Coronary artery (tissue), 2 donors: Measurements from ENCODE around the gene HMG20A.

Experiments used
- DNase-seq: peaks from one replicate; pipeline ENCODE4 v3.0.0-alpha.2; 2017; ENCODE audit warnings: low spot score
- H3K27ac ChIP-seq, 2 donors: fragments of 200-600 bp; sonication (generic); one replicate each; pipeline ENCODE4 v1.5.1; 2016 to 2019
- H3K4me3 ChIP-seq: fragments of 200-600 bp; sonication (generic); 2 replicates; pipeline ENCODE4 v1.5.1; 2016; ENCODE audit warnings: mild to moderate bottlenecking, moderate library complexity
- TF ChIP-seq, protein P1 (sequence below): fragments of 200-600 bp; sonication (generic); IDR thresholded peaks from one replicate; pipeline ENCODE4 v1.5.1; 2019; ENCODE audit warnings: antibody characterized with exemption

HMG20A gene

DNA sequence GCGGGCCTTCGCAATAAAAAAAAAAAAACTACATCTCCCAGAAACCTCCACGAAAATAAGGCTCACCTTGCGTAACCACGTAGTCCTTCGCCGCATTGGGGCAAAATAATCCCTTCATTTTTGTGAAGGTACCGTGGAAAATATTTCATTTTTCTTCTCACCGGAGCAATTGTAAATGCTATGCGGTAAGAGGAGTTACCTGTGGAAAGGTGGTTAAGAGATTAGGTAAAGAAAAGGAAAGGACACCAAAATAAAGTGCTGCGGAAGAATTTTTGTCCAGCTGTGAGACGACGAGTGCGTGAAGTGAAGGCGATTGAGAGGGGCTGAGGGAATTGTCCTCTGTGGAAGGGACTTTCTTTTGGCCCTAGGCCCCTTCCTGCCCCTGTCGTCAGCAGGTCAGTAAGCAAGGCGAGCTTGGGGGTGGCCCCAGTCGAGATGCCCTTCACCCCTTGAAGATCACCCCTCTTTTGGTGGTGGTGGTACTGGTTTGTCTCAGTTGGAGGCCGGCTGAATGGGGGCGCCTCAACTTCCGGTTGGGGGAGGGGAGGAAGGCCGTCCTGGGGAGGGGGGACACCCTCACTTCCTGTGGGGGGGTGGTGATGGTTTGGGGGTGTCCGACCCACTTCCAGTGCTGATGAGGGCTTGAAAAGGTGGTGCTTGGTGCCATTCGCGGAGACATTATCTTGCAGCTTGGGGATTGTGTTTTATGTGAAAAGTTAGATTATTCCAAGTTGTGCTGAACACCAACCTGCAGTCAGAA, at the start of gene HMG20A:
TSS of gene HMG20A (plus strand) at position 279 of the 760 bp plus-strand sequence. CDS start 37,520 bp downstream, outside the sequence.
- DNase-seq = peak; percentile 83
- Histone ChIP-seq H3K4me3 (peak within 1 kb of the TSS; percentile 94), H3K27ac (peak within 1 kb of the TSS; percentile 88 to 98)
- TF ChIP-seq, protein P1, sequence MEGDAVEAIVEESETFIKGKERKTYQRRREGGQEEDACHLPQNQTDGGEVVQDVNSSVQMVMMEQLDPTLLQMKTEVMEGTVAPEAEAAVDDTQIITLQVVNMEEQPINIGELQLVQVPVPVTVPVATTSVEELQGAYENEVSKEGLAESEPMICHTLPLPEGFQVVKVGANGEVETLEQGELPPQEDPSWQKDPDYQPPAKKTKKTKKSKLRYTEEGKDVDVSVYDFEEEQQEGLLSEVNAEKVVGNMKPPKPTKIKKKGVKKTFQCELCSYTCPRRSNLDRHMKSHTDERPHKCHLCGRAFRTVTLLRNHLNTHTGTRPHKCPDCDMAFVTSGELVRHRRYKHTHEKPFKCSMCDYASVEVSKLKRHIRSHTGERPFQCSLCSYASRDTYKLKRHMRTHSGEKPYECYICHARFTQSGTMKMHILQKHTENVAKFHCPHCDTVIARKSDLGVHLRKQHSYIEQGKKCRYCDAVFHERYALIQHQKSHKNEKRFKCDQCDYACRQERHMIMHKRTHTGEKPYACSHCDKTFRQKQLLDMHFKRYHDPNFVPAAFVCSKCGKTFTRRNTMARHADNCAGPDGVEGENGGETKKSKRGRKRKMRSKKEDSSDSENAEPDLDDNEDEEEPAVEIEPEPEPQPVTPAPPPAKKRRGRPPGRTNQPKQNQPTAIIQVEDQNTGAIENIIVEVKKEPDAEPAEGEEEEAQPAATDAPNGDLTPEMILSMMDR = no peak

DNA sequence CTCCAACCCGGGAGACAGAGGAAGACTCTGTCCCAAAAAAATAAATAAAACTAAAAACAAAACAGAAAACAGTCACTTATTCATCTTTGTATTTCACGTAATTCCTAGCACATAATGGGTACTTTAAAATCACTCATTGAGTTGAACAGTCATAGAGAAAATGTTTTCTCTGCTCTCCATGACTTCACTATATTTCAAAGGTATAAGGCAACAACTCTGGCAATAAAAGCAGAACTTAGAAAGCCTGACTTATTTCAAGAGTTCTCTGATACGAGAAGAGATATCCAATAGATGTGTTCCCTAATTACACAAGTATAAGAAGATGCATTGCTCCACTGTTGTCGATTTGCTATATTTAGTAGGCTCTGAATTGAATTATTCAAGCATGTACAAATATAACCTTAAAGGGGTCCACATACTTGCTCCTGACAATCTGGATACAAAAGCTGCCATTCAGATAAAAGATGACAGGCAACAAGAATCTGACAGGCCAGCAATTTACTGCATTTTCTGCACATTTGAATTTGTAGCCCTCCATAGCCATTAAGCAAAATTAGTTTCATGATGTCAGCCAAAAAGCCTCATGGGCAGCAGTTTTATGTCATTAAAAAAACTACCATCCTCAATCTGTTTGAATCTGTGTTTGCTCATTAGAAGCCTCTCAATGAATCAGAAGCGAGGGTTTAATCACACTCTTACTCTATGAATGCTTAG, 48.7 kb upstream of the HMG20A start:
- H3K4me3 ChIP-seq = no peak overlapping the region
- TF ChIP-seq, protein P1 = no peak
- no peak overlapping the region for H3K27ac ChIP-seq
- no peak for DNase-seq

DNA sequence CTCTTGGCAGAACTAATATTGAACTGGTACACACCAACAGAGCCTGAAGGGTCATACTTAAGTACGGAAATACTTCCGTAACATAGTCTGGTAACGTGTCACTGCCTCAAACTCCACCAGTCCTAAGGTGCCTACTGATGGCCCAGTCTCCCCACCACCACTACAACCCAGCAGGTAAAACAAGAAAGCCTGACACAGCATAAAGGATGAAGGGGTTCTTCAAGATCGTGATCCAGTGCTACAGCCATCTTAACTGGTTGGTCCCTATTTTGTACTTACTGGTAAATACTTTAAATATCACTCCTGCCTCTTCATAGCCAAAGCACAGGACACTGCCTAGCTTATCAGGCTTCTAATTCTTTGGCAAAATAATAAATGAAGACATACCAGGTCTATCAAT, 47.2 kb upstream of the HMG20A start:
- Histone ChIP-seq H3K4me3 (no peak overlapping the region), H3K27ac (no peak overlapping the region)
- no peak for DNase-seq
- TF ChIP-seq, protein P1 = no peak

DNA sequence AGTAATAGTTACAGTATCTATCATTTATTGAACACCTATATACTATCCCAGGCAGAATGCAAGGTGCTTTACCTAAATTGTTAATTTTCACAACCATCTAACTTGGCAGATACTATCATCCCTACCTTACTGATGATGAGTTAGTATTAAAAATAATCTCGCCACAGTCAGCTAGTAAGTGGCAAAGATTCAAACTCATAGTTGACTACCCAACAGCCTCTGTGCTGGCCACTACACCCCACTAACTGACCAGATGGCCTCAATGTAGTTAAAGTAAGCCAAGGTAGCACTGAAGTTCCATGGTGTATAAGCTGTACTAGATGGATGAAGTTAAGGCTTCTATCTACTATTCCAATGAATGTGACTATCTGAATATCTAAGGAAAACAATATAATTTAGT, 45.6 kb upstream of the HMG20A start:
- no peak overlapping the region for H3K27ac ChIP-seq
- H3K4me3 ChIP-seq = no peak overlapping the region
- no peak for DNase-seq
- TF ChIP-seq, protein P1 = no peak

DNA sequence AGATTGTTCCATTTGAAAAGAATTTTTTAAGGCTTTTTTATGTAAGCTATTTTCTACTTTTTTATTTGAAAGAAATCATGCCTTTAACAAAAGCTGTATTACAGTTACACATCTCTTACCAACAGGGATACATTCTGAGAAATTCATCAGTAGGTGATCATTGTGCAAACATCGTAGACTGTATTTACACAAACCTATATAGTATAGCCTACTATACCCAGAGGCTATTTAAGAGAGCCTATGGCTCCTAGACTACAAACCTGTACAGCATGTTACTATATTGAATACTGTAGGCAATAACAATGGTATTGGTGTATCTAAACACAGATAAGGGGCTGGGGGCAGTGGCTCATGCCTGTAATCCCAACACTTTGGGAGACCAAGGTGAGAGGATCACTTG, 43.9 kb upstream of the HMG20A start:
- no peak overlapping the region for H3K4me3 ChIP-seq
- no peak overlapping the region for H3K27ac ChIP-seq
- DNase-seq = no peak
- TF ChIP-seq, protein P1 = no peak

DNA sequence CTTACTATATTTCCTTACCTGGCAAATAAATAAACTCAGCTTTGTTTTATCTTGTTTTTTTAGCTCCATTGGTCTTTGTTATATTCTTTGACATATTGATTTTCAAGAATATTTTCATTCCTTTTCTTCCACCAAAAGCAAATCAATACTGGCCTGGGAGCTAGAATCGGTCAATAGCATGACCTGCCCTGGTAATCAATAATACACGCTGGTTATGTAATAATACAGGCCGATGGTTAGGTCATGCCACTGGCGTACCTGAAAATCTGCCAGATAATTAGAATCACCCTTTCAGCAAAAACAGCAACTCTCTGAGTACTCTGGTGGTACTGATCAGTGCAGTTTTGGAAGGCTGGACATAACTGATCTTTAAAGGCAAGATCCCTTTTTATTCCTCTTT, 40.7 kb upstream of the HMG20A start:
- no peak overlapping the region for H3K4me3 ChIP-seq
- no peak overlapping the region for H3K27ac ChIP-seq
- TF ChIP-seq, protein P1 = no peak
- DNase-seq = no peak

DNA sequence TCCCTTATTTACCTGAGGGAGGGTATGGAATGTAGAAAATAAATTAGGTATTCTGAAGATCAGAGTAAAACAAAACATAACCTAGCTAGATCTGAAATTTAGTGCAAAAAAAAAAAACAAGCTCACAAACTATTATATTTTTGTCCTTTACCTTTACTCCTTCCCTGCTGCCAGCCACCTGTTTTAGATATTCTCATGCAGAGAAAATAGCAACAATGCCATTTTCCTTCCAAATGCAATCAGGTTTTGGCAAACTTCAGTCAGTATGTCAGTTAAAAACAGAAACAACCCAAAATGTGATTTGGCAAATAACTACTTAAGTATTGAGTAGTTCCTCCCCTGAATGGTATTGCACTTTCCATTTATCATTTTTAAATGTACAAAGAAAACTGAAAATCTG, 36.6 kb upstream of the HMG20A start:
- H3K27ac ChIP-seq = no peak overlapping the region
- TF ChIP-seq, protein P1 = no peak
- no peak overlapping the region for H3K4me3 ChIP-seq
- no peak for DNase-seq
